ENCODE measurements around the gene ARPC4.
"Not testable (repeated sequence)": the region's sequence is repeated elsewhere in the genome, so short reads cannot be mapped to it uniquely, and the experiment has no call there.

ARPC4 gene

DNA sequence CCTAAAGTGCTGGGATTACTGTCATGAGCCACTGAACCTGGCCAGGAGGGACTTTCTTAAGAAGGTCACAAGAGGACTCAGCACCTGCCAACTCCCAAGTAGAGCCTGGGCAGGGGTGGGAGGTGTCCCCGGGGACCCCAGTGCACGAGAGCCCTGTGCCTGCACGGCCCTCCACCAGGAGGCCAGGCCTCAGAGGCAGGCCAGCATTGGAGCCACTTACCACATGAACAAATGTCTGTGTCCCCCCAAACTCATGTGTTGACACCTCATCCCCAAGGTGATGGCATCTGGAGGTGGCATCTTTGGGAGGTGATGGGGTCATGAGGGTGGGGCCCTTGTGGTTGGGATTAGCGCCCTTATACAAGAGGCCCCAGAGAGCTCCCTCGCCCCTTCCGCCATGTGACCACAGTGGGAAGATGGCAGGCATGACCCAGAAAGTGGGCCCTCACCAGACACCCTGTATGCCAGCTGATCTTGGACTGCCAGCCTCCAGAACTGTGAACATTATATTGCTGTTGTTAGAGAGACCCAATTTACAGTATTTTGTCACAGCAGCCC, 54.1 kb downstream of the ARPC4 start:
- no peak overlapping the region for H3K4me3 ChIP-seq (ENCODE audit: low read length)
- TF ChIP-seq, protein P1, sequence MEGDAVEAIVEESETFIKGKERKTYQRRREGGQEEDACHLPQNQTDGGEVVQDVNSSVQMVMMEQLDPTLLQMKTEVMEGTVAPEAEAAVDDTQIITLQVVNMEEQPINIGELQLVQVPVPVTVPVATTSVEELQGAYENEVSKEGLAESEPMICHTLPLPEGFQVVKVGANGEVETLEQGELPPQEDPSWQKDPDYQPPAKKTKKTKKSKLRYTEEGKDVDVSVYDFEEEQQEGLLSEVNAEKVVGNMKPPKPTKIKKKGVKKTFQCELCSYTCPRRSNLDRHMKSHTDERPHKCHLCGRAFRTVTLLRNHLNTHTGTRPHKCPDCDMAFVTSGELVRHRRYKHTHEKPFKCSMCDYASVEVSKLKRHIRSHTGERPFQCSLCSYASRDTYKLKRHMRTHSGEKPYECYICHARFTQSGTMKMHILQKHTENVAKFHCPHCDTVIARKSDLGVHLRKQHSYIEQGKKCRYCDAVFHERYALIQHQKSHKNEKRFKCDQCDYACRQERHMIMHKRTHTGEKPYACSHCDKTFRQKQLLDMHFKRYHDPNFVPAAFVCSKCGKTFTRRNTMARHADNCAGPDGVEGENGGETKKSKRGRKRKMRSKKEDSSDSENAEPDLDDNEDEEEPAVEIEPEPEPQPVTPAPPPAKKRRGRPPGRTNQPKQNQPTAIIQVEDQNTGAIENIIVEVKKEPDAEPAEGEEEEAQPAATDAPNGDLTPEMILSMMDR (conservative IDR thresholded peaks at IDR 0.05; ENCODE audit: low read length), result no peak
- DNase-seq (ENCODE audit: low read depth), result no peak

DNA sequence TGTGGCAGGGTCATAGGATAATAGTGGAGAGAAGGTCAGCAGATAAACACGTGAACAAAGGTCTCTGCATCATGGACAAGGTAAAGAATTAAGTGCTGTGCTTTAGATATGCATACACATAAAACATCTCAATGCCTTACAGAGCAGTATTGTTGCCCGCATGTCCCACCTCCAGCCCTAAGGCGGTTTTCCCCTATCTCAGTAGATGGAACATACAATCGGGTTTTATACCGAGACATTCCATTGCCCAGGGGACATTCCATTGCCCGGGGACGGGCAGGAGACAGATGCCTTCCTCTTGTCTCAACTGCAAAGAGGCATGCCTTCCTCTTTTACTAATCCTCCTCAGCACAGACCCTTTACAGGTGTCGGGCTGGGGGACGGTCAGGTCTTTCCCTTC, 55.0 kb downstream of the ARPC4 start:
- DNase-seq (ENCODE audit: low read depth); H3K4me3 ChIP-seq (ENCODE audit: low read length): not testable (repeated sequence)

DNA sequence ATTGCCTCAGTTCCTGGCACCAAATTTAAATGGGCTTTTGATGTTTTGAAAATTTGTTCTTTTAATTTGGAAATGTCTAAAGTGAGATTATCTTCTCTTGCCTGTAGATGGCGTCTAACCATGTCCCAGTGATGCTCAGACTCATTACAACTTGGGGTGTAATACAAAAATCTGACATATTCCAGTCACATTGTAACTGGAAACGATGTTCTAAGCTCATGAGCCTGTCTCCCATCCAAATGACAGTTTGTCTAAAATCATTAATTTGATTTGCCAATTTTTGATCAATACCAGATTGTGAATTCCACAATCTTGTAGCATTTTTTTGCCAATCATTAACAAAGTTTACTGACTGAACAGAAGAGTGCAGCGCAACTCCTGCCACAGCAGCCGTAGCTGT, 56.0 kb downstream of the ARPC4 start:
- TF ChIP-seq, protein P1 (conservative IDR thresholded peaks at IDR 0.05; ENCODE audit: low read length), result peak; percentile 57
- DNase-seq (ENCODE audit: low read depth), result peak; percentile 46
- not testable (repeated sequence) for H3K4me3 ChIP-seq (ENCODE audit: low read length)

DNA sequence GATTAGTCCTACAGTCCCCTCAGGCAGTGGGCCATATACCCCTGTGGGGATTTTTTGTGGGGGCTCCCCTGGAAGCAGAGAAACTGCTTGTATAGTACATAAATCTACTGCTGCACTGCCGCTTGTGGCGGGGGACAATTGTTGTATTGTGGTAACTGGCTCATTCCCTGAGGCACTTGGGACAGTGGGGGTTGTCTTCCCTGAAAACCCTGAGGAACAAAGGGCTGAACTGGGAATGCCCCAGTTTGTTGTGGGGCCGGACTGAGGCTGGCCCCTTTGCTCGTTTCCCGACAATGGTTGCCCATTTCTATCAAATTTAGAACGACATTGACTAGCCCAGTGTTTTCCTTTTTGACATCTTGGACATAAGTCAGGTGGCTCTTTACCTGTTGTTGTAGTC, 58.5 kb downstream of the ARPC4 start:
- DNase-seq (ENCODE audit: low read depth); H3K4me3 ChIP-seq (ENCODE audit: low read length): not testable (repeated sequence)

DNA sequence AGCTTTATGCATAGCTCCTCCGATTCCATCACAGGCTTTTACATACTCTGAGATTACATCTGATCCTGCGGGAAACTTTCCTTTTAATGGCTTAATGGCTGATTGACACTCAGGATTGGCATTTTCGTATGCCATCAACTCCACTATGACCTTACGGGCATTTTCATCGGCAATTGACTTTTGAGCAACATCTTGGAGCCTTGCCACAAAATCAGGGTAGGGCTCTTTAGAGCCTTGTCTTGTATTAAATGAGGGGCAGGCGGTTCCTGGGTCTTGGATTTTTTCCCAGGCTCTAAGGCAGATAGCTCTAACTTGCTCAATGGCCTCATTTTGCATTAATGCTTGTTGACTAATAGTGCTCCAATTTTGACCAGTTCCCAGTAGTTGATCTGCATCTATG, 59.0 kb downstream of the ARPC4 start:
- H3K4me3 ChIP-seq (ENCODE audit: low read length); DNase-seq (ENCODE audit: low read depth): not testable (repeated sequence)

DNA sequence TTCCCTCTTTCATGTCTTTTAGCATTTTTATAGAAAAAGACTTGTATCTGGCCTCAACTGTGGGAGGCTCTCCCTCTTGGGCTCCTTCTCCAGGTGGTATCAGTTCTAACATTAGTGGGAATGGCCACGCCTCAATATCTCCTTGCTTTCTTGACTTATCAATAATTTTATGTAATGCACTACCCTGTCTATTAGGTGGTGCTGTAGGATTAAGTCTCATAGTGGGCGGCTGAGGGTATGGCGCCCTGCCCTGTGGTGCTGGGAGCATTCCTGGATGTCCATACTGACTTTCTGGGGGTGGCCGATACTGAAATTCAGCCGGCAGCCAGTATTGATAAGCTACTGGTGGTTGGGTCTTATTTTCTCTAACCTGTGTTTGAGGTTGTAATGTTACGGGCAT, 59.6 kb downstream of the ARPC4 start:
- DNase-seq (ENCODE audit: low read depth), result no peak
- TF ChIP-seq, protein P1 (conservative IDR thresholded peaks at IDR 0.05; ENCODE audit: low read length), result no peak
- no peak overlapping the region for H3K4me3 ChIP-seq (ENCODE audit: low read length)

DNA sequence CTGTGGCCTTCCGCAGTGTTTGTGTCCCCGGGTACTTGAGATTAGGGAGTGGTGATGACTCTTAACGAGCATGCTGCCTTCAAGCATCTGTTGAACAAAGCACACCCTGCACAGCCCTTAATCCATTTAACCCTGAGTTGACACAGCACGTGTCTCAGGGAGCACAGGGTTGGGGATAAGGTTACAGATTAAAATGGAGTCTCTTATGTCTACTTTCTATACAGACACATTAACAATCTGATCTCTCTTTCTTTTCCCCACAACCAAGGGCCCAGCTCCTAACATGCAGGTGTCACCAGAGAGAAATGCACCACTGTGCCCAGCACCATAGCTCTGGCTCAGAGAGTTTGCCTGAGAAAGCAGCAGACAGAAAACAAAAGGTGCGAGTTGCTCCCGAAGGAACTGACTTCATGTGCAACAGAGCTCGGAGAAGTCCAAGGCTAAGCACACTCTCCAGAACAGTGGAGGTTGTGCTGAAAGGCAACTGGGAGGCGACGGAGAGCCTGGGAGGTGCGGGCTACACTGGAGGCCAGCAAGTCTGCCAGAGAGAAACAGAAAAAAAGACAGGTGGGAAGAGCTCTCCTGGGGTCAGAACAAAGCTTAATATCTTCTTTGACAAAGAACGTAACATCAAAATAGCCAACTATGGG, 61.5 kb downstream of the ARPC4 start:
- DNase-seq (ENCODE audit: low read depth), result not testable (repeated sequence)

DNA sequence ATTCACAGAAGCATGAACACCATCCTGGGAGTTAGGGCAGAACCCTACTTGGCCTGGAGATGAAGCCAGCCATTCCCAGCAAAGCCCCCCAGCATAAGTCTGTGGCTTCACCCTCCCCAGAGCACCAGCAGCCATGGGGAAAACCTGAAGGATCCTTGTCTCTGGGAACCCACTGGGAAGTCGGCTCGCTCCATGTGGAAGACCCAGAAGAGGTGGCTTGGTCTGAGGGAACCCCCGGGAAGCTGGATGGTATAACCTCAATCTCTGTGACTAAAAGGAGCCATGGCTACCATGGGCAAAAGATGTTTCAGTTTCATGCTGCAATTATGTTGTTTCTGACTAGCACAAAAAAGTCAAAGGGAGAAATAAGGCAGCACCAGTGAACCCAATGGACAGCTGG, 62.7 kb downstream of the ARPC4 start:
- no peak overlapping the region for H3K4me3 ChIP-seq (ENCODE audit: low read length)
- DNase-seq (ENCODE audit: low read depth), result no peak
- TF ChIP-seq, protein P1 (conservative IDR thresholded peaks at IDR 0.05; ENCODE audit: low read length), result no peak

More for the DNA sequence above, 61.5 kb downstream of the ARPC4 start:
- not testable (repeated sequence) for H3K4me3 ChIP-seq (ENCODE audit: low read length)
